A549 (cell line): ENCODE data around the gene CLEC5A.
"Not testable (repeated sequence)": the region's sequence is repeated elsewhere in the genome, so short reads cannot be mapped to it uniquely, and the experiment has no call there.

ENCODE experiments used
- CEBPB ChIP-seq, 2 experiments: fragments of >200 bp in 1 of 2; sonication (Bioruptor Twin) in 1 of 2; formaldehyde crosslinking in 1 of 2; IDR thresholded peaks; 2 replicates each; pipeline ENCODE4 v1.6.1; 2012 to 2016
- CHD2 ChIP-seq: fragments of 150-350 bp; IDR thresholded peaks from 2 replicates; pipeline ENCODE4 v1.6.1; 2014; ENCODE audit warnings: low read length; ENCODE audit not compliant: partially characterized antibody
- EP300 ChIP-seq, 2 experiments: fragments of >200 bp; sonication (Bioruptor Twin); formaldehyde crosslinking; IDR thresholded peaks; 2 replicates in 1 of 2; 3 replicates in 1 of 2; pipeline ENCODE4 v1.6.1; 2016 to 2017
- KDM1A ChIP-seq: fragments of 200-600 bp; sonication (generic); IDR thresholded peaks from 2 replicates; pipeline ENCODE4 v1.6.1; 2016; ENCODE audit warnings: low read depth, mild to moderate bottlenecking
- POLR2A ChIP-seq: IDR thresholded peaks from 2 replicates; pipeline ENCODE4 v1.6.1; 2012; ENCODE audit warnings: mild to moderate bottlenecking, low read length
- TF ChIP-seq, protein P1 (sequence below): fragments of >200 bp; sonication (Bioruptor Twin); formaldehyde crosslinking; IDR thresholded peaks from 3 replicates; pipeline ENCODE4 v1.5.1; 2016

DNA sequence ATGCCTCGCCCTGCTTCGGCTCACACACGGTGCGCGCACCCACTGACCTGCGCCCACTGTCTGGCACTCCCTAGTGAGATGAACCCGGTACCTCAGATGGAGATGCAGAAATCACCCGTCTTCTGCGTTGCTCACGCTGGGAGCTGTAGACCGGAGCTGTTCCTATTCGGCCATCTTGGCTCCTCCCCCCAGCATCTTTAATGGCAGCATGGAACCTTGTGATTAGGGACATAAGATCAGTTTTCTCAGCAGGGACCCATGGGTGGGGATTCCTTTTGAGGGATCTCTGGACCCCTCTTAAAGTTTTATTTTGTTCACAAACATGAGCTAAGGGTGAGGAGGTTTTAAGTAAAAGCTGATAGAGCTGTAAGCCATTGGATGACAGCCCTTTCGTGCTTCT is 39.2 kb upstream of the CLEC5A start:
- TF ChIP-seq, protein P1, sequence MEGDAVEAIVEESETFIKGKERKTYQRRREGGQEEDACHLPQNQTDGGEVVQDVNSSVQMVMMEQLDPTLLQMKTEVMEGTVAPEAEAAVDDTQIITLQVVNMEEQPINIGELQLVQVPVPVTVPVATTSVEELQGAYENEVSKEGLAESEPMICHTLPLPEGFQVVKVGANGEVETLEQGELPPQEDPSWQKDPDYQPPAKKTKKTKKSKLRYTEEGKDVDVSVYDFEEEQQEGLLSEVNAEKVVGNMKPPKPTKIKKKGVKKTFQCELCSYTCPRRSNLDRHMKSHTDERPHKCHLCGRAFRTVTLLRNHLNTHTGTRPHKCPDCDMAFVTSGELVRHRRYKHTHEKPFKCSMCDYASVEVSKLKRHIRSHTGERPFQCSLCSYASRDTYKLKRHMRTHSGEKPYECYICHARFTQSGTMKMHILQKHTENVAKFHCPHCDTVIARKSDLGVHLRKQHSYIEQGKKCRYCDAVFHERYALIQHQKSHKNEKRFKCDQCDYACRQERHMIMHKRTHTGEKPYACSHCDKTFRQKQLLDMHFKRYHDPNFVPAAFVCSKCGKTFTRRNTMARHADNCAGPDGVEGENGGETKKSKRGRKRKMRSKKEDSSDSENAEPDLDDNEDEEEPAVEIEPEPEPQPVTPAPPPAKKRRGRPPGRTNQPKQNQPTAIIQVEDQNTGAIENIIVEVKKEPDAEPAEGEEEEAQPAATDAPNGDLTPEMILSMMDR: not testable (repeated sequence)
- not testable (repeated sequence) for TF ChIP-seq EP300 (IDR thresholded peaks at IDR 0.05); POLR2A; CEBPB (IDR thresholded peaks at IDR 0.05); KDM1A; CHD2
